Measurements from ENCODE around the gene ZFYVE28. TPM values are rescaled to one million over a fixed set of nuclear protein-coding genes. Genes with fewer than 3 reads are reported as not detected.
"Not testable (repeated sequence)": the region's sequence is repeated elsewhere in the genome, so short reads cannot be mapped to it uniquely, and the experiment has no call there.

The ZFYVE28 gene
- 2.7 TPM for total RNA-seq

GRCh38 chr4:2417765-2418649 is at the start of gene ZFYVE28:
ZFYVE28 (minus strand) TSS chr4:2418645; CDS start chr4:2418323, 322 bp downstream.
- no peak for DNase-seq (ENCODE audit: low read depth in 2 of 3, low spot score in 2 of 3)

GRCh38 chr4:2465544-2465943 is 47.1 kb upstream of the ZFYVE28 start:
- not testable (repeated sequence) for DNase-seq (ENCODE audit: low read depth in 2 of 3, low spot score in 2 of 3)

- no peak for DNase-seq (ENCODE audit: low read depth in 2 of 3, low spot score in 2 of 3)
These were observed 46.6 kb upstream of the ZFYVE28 start for GRCh38 chr4:2465032-2465431.

- no peak for DNase-seq (ENCODE audit: low read depth in 2 of 3, low spot score in 2 of 3)
These were observed 44.7 kb upstream of the ZFYVE28 start for GRCh38 chr4:2462992-2463762.

GRCh38 chr4:2462218-2462991 is 44.0 kb upstream of the ZFYVE28 start:
- DNase-seq (ENCODE audit: low read depth in 2 of 3, low spot score in 2 of 3), result peak; percentile 51 to 78 (median 68)

- no peak for DNase-seq (ENCODE audit: low read depth in 2 of 3, low spot score in 2 of 3)
These were observed 43.0 kb upstream of the ZFYVE28 start for GRCh38 chr4:2461246-2461960.

- DNase-seq (ENCODE audit: low read depth in 2 of 3, low spot score in 2 of 3), result no peak
These were observed 41.3 kb upstream of the ZFYVE28 start for GRCh38 chr4:2459589-2460349.

- no peak for DNase-seq (ENCODE audit: low read depth in 2 of 3, low spot score in 2 of 3)
These were observed 40.4 kb upstream of the ZFYVE28 start for GRCh38 chr4:2458546-2459491.

GRCh38 chr4:2457481-2458295 is 39.2 kb upstream of the ZFYVE28 start:
- no peak for DNase-seq (ENCODE audit: low read depth in 2 of 3, low spot score in 2 of 3)

GRCh38 chr4:2451821-2452785 is 33.7 kb upstream of the ZFYVE28 start:
- DNase-seq (ENCODE audit: low read depth in 2 of 3, low spot score in 2 of 3), result no peak

GRCh38 chr4:2451036-2451520 is 32.6 kb upstream of the ZFYVE28 start:
- no peak for DNase-seq (ENCODE audit: low read depth in 2 of 3, low spot score in 2 of 3)

GRCh38 chr4:2450394-2451035 is 32.1 kb upstream of the ZFYVE28 start:
- no peak for DNase-seq (ENCODE audit: low read depth in 2 of 3, low spot score in 2 of 3)

- no peak for DNase-seq (ENCODE audit: low read depth in 2 of 3, low spot score in 2 of 3)
These were observed 31.3 kb upstream of the ZFYVE28 start for GRCh38 chr4:2449511-2450392.

GRCh38 chr4:2449051-2449450 is 30.6 kb upstream of the ZFYVE28 start:
- DNase-seq (ENCODE audit: low read depth in 2 of 3, low spot score in 2 of 3), result no peak

- no peak for DNase-seq (ENCODE audit: low read depth in 2 of 3, low spot score in 2 of 3)
These were observed 30.1 kb upstream of the ZFYVE28 start for GRCh38 chr4:2448589-2448988.

All from hematopoietic multipotent progenitor cell (in vitro differentiated cells).